Ishikawa (cell line): ENCODE measurements around the gene MAPK11.
A peak's percentile ranks its signal among the peaks of the same experiment; 100 is the strongest.

ENCODE experiments used
- CEBPB ChIP-seq: IDR thresholded peaks from 2 replicates; pipeline ENCODE4 v1.6.1; 2012
- CREB1 ChIP-seq: IDR thresholded peaks from 2 replicates; pipeline ENCODE4 v1.6.1; 2012; ENCODE audit warnings: low read depth
- EGR1 ChIP-seq: IDR thresholded peaks from 2 replicates; pipeline ENCODE4 v1.6.1; 2012
- EP300 ChIP-seq: IDR thresholded peaks from 2 replicates; pipeline ENCODE4 v1.6.1; 2012; ENCODE audit warnings: borderline replicate concordance
- FOXM1 ChIP-seq: IDR thresholded peaks from 2 replicates; pipeline ENCODE4 v1.6.1; 2012; ENCODE audit warnings: low read depth, borderline replicate concordance
- NFIC ChIP-seq: IDR thresholded peaks from 2 replicates; pipeline ENCODE4 v1.6.1; 2012
- RAD21 ChIP-seq: IDR thresholded peaks from 2 replicates; pipeline ENCODE4 v1.6.1; 2012; ENCODE audit warnings: low read depth
- TAF1 ChIP-seq: IDR thresholded peaks from 2 replicates; pipeline ENCODE4 v1.6.1; 2012; ENCODE audit warnings: low read depth, mild to moderate bottlenecking
- TCF12 ChIP-seq: IDR thresholded peaks from 2 replicates; pipeline ENCODE4 v1.6.1; 2012; ENCODE audit warnings: low read depth
- TEAD4 ChIP-seq: IDR thresholded peaks from 2 replicates; pipeline ENCODE4 v1.6.1; 2012
- YY1 ChIP-seq: IDR thresholded peaks from 2 replicates; pipeline ENCODE4 v1.6.1; 2012; ENCODE audit warnings: low read depth
- ZBTB7A ChIP-seq: IDR thresholded peaks from 2 replicates; pipeline ENCODE4 v1.6.1; 2012; ENCODE audit warnings: low read depth
- TF ChIP-seq, protein P1 (sequence below): IDR thresholded peaks from 2 replicates; pipeline ENCODE4 v1.6.1; 2012; ENCODE audit warnings: low read depth, mild to moderate bottlenecking
- TF ChIP-seq, protein P2 (sequence below): IDR thresholded peaks from 2 replicates; pipeline ENCODE4 v1.6.1; 2012
- TF ChIP-seq, protein P3 (sequence below): IDR thresholded peaks from 2 replicates; pipeline ENCODE4 v1.6.1; 2012

The MAPK11 gene

GRCh38 chr22:50266994-50267393 is 3.2 kb downstream of the MAPK11 start:
- TF ChIP-seq YY1 (no peak), CEBPB (no peak), TCF12 (no peak), NFIC (no peak), CREB1 (no peak), TEAD4 (no peak), TAF1 (no peak), RAD21 (no peak), ZBTB7A (no peak), EP300 (no peak)
- TF ChIP-seq, protein P1, sequence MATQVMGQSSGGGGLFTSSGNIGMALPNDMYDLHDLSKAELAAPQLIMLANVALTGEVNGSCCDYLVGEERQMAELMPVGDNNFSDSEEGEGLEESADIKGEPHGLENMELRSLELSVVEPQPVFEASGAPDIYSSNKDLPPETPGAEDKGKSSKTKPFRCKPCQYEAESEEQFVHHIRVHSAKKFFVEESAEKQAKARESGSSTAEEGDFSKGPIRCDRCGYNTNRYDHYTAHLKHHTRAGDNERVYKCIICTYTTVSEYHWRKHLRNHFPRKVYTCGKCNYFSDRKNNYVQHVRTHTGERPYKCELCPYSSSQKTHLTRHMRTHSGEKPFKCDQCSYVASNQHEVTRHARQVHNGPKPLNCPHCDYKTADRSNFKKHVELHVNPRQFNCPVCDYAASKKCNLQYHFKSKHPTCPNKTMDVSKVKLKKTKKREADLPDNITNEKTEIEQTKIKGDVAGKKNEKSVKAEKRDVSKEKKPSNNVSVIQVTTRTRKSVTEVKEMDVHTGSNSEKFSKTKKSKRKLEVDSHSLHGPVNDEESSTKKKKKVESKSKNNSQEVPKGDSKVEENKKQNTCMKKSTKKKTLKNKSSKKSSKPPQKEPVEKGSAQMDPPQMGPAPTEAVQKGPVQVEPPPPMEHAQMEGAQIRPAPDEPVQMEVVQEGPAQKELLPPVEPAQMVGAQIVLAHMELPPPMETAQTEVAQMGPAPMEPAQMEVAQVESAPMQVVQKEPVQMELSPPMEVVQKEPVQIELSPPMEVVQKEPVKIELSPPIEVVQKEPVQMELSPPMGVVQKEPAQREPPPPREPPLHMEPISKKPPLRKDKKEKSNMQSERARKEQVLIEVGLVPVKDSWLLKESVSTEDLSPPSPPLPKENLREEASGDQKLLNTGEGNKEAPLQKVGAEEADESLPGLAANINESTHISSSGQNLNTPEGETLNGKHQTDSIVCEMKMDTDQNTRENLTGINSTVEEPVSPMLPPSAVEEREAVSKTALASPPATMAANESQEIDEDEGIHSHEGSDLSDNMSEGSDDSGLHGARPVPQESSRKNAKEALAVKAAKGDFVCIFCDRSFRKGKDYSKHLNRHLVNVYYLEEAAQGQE = no peak

GRCh38 chr22:50264946-50265669 is 5.1 kb downstream of the MAPK11 start:
- TF ChIP-seq, protein P1 = peak; percentile 36; the same call in 1 of the 2 replicates
- no peak for TF ChIP-seq CREB1

DNA sequence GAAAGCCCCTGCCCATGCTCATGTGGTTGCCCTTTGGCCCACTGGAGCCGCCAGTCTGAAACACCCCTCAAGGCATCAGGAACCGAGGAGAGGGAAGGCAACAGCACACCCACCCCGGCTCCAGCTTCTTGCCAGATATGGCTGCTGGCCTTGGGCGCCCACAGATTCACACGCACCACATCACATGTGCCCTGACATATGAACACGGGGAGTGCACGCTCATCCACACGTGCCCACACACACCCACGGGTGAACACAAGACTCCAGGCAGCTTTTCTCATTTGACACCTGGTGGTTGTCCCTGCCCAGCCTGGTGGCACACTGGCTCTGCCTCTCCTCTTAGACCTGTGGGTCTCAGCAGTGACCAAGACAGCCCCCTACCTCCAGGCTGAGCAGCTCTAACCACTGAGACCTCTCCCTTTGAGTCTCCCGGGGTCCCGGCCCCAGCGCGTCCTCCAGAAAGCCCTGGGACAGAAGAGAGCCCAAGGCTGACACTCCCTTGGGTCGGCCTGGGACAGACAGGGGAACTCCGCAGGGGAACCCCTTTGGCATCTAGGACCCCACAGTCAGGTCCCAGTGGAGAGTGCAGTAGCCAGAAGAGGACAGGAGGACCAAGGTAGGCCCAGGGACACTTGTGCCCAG is 6.0 kb downstream of the MAPK11 start:
- TF ChIP-seq CEBPB (no peak), EP300 (no peak), CREB1 (no peak), ZBTB7A (no peak), RAD21 (no peak), TEAD4 (no peak), NFIC (no peak), TAF1 (no peak), TCF12 (no peak)
- TF ChIP-seq, protein P2, sequence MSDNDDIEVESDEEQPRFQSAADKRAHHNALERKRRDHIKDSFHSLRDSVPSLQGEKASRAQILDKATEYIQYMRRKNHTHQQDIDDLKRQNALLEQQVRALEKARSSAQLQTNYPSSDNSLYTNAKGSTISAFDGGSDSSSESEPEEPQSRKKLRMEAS = no peak
- TF ChIP-seq, protein P1 = no peak
- TF ChIP-seq, protein P3, sequence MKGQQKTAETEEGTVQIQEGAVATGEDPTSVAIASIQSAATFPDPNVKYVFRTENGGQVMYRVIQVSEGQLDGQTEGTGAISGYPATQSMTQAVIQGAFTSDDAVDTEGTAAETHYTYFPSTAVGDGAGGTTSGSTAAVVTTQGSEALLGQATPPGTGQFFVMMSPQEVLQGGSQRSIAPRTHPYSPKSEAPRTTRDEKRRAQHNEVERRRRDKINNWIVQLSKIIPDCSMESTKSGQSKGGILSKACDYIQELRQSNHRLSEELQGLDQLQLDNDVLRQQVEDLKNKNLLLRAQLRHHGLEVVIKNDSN = no peak

DNA sequence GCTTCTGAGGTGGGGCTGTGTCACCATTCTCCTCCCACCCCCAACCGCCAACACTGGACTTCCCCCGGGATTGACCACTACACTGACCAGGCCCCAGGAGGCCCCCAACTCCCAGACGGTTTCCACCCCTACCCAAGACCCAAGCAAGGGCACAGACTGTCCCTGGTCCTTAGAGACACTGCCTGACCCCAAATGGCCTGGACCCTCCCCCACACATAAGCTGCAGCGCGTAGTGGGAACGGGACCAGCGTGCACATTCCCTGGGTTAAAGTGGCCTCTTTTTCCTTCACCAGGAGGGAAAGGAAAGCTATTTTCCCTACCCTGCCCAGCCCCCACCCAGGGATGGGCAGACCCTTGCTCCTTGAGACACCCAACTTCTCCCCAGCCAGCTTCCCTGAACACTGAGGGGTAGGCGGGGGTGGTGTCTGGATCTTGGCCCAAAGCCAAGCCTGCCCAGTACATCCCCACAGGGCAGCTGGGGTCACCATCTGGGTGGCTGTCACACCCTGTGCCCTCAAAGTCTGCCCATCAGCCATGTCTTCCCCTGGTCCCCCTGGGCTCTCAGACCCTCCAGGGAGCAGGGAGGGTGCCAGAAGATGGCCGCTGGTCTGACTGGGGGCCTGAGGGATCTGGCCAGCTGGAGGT is 7.1 kb downstream of the MAPK11 start:
- TF ChIP-seq FOXM1 = no peak
- TF ChIP-seq NFIC = peak; percentile 75

- TF ChIP-seq EGR1 (no peak), FOXM1 (no peak), EP300 (no peak), YY1 (no peak), TCF12 (0 out of 2 replicates have a peak, but pooled peaks have one; percentile 48), TAF1 (no peak), RAD21 (no peak), CEBPB (no peak), TEAD4 (no peak), CREB1 (no peak), ZBTB7A (peak; percentile 69), NFIC (no peak)
- TF ChIP-seq, protein P2 = no peak; the same call in 1 of the 2 replicates
- TF ChIP-seq, protein P1 = no peak
- TF ChIP-seq, protein P3 = peak; percentile 24; the same call in 1 of the 2 replicates
Observed at GRCh38 chr22:50262460-50262911, 7.7 kb downstream of the MAPK11 start.
